HepG2 (cell line): ENCODE data around the gene HLA-G.

ENCODE experiments used
- CTCF ChIP-seq: sonication (generic); formaldehyde crosslinking; IDR thresholded peaks from 2 replicates; pipeline ENCODE4 v1.5.0; 2020; ENCODE audit warnings: mild to moderate bottlenecking, missing genetic modification reagents, moderate library complexity
- DZIP1 ChIP-seq: sonication (generic); formaldehyde crosslinking; IDR thresholded peaks from 2 replicates; pipeline ENCODE4 v1.5.0; 2020; ENCODE audit warnings: mild to moderate bottlenecking, missing genetic modification reagents
- EP300 ChIP-seq, 3 experiments: sonication (generic) in 1 of 3; formaldehyde crosslinking in 1 of 3; IDR thresholded peaks; 2 replicates each; pipeline versions ENCODE4 v1.5.1 to v1.6.1; 2011 to 2020; ENCODE audit warnings: low read depth in 2 of 3, low read length in 2 of 3, borderline replicate concordance in 1 of 3, improper control_type of control experiment in 1 of 3, mild to moderate bottlenecking in 1 of 3, missing genetic modification reagents in 1 of 3, moderate library complexity in 1 of 3
- POLR2A ChIP-seq, 2 experiments: IDR thresholded peaks; 2 replicates each; pipeline ENCODE4 v1.6.1; 2011; ENCODE audit warnings: low read depth in 2 of 2, low read length in 2 of 2, mild to moderate bottlenecking in 1 of 2, moderate library complexity in 1 of 2; ENCODE audit not compliant: insufficient read depth in 1 of 2
- RFX1 ChIP-seq: fragments of 450-650 bp; IDR thresholded peaks from 2 replicates; pipeline ENCODE4 v1.6.1; 2017
- RFXANK ChIP-seq: IDR thresholded peaks from 2 replicates; pipeline ENCODE4 v1.6.1; 2016
- TBP ChIP-seq: sonication (generic); formaldehyde crosslinking; IDR thresholded peaks from 2 replicates; pipeline ENCODE4 v1.5.0; 2020; ENCODE audit warnings: missing genetic modification reagents
- ZNF274 ChIP-seq: sonication (generic); formaldehyde crosslinking; IDR thresholded peaks from 2 replicates; pipeline ENCODE4 v1.5.1; 2020; ENCODE audit warnings: mild to moderate bottlenecking, missing genetic modification reagents
- ZNF354B ChIP-seq: sonication (generic); formaldehyde crosslinking; IDR thresholded peaks from 2 replicates; pipeline ENCODE4 v1.8.0; 2022; ENCODE audit warnings: mild to moderate bottlenecking, missing genetic modification reagents
- ZNF383 ChIP-seq: sonication (generic); formaldehyde crosslinking; IDR thresholded peaks from 2 replicates; pipeline ENCODE4 v1.4.0; 2020; ENCODE audit warnings: missing genetic modification reagents, mild to moderate bottlenecking, borderline replicate concordance

GRCh38 chr6:29796026-29796425, 31.6 kb upstream of the HLA-G start:
- TF ChIP-seq RFXANK (CRISPR knock-in tag) (no peak), EP300 (IDR thresholded peaks at IDR 0.05; ENCODE audit: low read depth in 2 of 2, low read length in 2 of 2) (no peak), EP300 (CRISPR knock-in tag; IDR thresholded peaks at IDR 0.05; ENCODE audit: borderline replicate concordance) (no peak), ZNF383 (no peak), POLR2A (IDR thresholded peaks at IDR 0.05; ENCODE audit: insufficient read depth in 1 of 2, low read depth in 2 of 2, low read length in 2 of 2) (no peak), DZIP1 (CRISPR knock-in tag) (no peak), CTCF (CRISPR knock-in tag) (no peak), TBP (CRISPR knock-in tag) (no peak), ZNF354B (CRISPR knock-in tag) (no peak), RFX1 (no peak), ZNF274 (CRISPR knock-in tag) (no peak)
